ENCODE measurements around the gene AFAP1. TPM values are rescaled to one million over a fixed set of nuclear protein-coding genes. Genes with fewer than 3 reads are reported as not detected.
A peak's percentile ranks its signal among the peaks of the same experiment; 100 is the strongest.

Gene AFAP1
- total RNA-seq, 1 experiment from 2014 or later, result 22.6 TPM

DNA sequence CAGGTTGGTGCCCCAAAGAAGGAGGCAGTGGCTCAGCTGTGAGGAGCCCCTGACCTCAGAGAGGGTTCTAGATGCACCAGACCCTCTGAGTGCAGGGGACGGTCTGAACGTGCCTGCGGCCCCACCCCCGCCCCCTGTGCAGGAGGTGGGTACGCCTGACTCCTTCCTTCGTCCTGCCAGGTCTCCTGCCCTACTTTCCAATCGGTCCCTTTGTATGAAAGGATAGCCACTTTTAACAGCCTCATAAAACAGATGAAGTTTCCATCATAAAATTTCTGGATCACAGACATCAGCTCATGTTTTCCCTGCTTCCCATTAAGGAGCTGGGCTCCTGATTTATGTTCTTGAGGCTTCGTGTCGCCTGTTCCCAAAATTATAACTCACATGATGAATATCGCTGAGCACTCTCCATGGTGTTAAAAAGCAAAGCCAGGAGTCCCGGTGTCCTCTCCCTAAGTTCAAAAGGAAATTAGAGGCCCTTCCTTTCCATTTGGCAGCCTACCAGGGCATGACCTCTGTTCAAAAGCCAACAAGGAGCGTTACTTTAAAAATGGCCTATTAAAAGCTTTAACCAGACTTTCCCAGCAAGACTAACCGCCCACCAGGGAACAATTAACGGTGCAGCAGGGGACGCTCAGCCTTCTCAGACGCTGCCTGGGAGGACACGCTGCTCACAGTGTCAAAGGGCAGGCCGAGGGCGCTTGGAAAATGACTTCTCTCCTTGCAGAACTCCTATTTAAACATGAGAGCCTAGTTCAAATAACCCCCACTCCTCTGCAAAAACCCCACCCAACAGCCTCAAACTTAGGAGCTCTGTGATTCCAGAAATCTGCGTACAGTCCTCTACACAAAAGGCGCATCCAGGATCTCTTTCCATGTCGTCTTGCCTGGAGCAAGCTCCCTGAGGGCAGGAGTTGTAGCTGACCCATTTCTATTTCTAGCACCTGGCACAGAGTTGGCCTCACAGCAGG is 181.9 kb downstream of the AFAP1 start:
- DNase-seq (ENCODE audit: low read depth), result peak; percentile 14

GRCh38 chr4:7756561-7757355 is 182.9 kb downstream of the AFAP1 start:
- DNase-seq (ENCODE audit: low read depth), result peak; percentile 83

DNA sequence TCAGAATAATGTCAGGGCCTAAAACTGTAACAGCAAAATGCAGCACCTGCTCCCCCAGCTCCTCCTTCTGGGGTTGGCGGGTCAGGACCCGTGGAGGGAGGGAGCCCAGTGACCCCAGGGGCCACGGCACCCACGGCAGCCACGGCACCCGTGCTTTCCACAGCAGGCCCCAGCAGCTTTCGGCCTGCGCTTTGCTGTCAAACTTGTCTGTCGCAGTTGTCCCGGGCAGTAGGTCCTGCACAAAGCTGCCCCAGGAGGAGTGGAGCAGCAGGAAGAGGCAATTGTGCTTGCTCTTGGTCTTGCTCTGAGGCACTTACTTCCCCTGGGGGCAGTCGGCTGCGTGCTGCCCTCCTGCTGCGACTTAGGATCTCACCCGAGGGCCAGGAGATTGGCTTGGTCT is 183.6 kb downstream of the AFAP1 start:
- DNase-seq (ENCODE audit: low read depth), result no peak

GRCh38 chr4:7755561-7755960 is 184.1 kb downstream of the AFAP1 start:
- no peak for DNase-seq (ENCODE audit: low read depth)

DNA sequence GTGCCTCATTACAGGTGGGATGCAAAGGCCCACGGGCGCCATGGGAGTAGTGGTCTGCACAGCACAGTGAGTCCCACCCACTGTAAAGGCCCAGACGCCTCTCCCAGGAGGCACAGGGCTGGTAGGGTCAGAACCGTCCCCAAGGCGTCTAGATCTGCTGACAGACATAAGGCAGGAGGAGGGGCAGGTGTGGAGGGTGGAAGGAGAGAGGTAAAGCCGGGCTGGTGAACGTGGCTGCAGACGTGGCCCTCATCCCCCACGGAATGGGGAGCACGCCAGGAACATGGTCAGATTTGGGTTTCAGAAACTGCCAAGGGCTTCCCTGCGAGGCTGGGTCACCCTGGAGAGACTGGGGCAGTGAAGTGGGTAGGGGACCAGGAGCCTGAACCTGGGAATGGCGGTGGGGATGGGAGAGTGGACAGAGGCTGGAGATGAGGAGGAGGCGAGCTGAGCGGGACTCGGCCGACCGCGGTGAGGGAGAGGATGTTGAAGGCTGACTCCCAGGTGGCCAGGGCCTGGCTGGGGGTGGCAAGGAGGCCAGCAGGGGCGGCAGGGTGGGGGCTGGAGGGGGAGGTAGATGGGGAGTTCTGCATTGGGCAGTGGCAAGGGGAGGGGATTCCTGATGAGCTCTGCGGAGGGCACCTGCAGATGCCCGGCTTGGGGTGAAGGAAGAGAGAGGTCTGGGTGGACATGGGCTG is 184.9 kb downstream of the AFAP1 start:
- no peak for DNase-seq (ENCODE audit: low read depth)

DNA sequence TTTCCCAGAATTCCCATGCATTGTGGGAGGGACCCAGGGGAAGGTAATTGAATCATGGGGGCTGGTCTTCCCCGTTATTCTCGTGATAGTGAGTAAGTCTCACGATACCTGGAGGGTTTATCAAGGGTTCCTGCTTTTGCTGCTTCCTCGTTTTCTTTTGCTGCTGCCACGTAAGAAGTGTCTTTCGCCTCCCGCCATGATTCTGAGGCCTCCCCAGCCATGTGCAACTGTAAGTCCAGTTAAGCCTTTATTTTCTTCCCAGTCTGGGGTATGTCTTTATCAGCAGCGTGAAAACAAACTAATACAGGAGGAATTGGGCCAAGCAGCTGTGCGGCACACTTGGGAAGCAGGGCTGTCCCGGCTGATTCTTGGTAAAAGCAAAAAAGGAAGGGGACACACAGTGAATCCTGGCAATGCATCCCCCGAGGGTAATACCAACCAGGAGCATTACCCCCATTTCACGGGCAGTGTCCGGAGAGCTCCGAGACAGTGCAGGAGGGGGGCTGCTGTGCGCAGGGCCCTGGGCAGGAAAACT is 185.7 kb downstream of the AFAP1 start:
- DNase-seq (ENCODE audit: low read depth), result no peak

DNA sequence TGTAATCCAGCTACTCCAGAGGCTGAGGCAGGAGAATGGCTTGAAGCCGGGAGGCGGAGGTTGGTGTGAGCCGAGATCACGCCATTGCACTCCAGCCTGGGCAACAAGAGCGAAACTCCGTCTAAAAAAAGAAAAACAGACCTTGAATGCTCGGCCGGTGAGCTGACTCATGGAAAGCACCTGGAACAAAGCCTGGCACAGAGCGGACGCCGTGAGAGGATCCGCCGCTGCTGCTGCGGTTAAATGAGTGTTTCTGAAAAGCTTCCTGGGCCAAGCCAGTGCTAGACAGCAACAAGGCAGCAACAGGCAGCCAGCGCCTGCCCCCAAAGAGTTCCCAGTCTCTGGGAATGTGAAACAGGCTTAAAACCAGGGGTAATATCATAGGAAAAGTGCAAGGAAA is 186.4 kb downstream of the AFAP1 start:
- no peak for DNase-seq (ENCODE audit: low read depth)

DNA sequence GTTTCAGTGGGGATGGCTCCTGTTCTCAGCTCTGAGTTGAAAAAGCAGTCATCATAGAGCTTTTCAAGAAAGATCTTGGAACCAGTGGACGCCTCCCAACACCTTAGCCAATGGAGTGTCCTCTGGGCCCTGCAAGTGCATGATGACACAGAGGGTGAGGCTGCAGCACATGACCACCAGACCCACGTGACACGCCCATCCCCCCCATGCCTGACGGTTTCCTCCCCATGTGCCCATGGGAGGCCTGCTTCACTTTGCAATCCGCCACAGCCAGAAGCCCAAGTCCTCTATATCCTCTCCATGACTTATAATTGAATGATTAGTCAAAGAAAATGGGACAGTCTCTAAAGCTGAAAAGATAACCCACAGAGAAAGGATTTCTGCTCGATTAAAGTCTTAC is 187.0 kb downstream of the AFAP1 start:
- DNase-seq (ENCODE audit: low read depth), result no peak

GRCh38 chr4:7750972-7751371 is 188.7 kb downstream of the AFAP1 start:
- DNase-seq (ENCODE audit: low read depth), result no peak

GRCh38 chr4:7750523-7750922 is 189.1 kb downstream of the AFAP1 start:
- DNase-seq (ENCODE audit: low read depth), result no peak

DNA sequence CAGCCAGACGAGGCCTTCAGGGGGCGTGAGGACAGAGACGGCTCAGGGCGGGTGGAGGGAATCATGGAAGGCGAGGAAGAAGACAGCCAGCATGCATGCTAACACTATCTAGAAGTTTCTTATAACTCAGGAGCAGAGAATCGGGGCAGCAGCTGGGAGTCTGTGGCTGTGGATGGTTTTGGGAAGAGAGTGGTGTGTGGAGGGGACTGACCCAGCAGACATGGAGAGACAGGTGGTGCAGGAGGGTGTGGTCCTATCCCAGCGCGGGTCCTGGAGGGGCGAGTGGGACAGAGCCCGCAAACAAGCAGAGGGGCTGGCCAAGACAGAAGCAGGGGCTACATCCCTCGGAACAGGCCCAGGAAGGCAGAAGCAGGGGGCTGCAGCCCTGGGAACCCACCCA is 192.1 kb downstream of the AFAP1 start:
- DNase-seq (ENCODE audit: low read depth), result no peak

GRCh38 chr4:7747062-7747385 is 192.6 kb downstream of the AFAP1 start:
- no peak for DNase-seq (ENCODE audit: low read depth)

DNA sequence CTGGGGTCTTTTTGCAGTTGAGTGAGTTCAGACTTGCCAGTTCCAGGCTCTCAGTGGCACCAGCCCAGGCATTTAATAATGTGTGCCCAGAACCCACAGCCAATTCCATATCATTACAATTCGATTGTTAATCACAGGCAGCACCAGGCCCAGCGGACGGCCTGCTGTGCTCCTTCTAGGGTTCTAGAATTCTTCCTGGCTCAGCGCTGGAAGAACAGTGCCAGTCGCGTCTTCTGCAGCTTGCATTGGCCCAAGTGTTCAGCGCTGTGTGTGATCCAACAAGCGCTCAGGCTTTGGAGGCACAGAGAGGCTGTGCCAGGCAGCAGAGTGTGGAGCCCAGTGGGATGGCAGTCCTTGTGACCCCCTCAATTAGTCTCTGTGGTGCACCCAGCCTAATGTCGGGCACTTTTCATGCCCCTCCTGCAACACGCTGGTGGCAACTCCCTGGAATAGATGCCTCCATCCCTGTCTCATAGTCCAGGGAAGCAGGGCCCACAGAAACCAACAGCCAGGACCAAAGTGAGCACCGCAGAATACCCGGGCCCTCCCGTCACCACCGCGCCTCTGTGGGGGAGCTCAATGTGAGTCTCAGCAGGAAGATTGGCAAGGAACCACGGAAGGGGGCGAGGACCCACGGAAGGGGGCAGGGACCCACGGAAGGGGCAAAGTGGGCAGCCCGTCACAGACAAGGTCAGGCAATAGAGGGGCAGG is 193.2 kb downstream of the AFAP1 start:
- no peak for DNase-seq (ENCODE audit: low read depth)

- no peak for DNase-seq (ENCODE audit: low read depth)
Measured at GRCh38 chr4:7745301-7745885, 194.3 kb downstream of the AFAP1 start.

DNA sequence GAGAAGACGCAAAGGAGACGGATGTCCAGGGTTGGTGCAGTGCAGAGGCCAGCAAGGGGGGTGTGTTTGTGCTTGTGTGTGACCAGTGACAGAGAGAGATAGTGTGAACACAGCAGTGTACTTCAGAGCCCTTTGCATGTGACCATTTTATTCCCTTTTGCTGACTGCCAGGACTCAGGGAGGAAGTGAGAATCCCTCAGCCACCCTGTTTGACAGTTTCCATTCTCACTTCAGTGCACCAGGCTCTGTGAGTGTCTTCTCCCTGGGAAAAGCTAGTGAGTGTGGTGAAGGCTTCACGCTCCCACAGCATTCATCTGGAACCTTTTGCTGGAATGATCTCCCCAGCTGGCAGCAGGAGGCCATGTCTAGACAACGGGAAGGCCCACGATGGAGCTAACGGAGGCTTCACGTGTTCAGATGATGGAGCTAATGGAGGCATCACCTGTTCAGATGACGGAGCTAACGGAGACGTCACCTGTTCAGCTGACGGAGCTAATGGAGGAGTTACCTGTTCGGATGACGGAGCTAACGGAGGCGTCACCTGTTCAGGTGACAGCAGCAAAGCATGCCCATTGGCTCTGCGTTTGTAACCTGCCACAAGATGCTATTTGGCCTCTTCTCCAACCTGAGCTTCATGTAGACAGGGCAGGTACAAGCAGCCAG is 195.4 kb downstream of the AFAP1 start:
- DNase-seq (ENCODE audit: low read depth), result no peak

- DNase-seq (ENCODE audit: low read depth), result no peak
Measured at GRCh38 chr4:7742807-7743280, 196.8 kb downstream of the AFAP1 start.

DNA sequence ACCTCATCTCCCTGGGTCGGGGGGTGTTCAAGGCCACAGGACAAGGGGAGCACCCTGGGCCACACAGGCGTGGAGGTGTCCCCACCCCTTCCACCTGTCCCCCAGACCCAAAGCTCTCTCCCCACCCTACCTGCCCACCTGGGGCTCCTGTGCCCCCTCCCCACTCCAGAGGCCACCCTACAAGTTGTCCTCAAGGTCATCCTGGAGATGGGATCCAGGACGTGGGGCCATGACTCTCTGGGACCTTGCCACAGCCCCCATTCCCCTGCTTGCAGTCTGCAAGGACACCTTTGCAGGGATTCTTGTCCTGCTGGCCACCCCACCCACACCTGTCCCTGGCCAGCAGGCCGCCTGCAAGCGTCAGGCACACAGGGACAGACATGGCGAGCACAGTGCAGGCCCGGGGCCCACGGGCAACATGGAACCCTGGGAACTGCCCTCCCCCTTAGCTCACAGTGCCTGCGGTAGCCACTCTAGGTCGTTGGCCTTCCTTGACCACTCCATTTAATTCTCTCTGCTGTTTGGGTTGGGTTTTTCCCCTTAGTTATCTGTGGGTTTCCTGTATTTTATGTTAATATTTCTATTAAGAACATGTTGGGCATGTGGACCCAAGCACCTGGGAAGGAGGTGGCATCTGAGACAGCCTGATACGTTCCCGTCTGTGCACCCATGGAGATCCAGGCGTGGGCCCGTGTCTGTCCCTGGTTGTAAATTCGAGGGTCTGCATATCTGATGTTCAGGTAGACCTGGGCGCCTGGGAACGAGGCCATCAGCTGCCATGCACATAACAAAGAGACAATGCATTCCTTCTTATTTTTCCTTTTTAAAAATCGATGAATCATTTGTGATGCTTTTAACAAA is 197.5 kb downstream of the AFAP1 start:
- DNase-seq (ENCODE audit: low read depth), result no peak

DNA sequence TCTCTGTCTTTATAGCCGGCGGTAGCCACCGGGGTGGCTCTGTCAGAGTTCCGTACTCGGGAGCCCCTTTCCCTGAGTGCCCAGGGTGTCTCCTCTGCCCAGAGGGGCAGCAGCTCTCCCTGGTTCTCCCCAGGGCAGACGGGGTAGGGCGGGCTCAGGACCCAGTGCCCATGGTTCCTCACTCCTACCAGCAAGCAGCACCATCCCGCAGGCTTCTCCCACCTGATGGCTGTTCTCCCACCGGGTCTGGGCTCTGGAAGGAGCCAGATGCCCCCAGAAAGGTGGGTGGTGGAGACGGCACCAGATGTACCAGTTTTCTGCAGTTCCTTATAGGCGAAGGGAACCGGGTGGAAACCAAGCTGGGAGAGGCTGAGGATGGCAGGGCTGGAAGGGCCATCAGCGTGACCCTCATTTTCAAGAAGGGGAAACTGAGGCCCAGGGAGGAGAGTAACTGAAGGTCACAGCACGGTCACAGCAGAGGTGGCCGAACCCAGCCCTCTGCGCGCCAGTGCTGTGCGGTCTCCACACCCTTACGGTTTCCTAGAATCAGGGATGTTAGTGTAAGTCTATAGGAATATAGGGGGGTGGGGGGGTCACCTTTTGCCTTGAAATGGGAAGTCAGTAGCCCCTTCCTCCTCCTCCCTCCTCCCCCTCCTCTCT is 198.7 kb downstream of the AFAP1 start:
- no peak for DNase-seq (ENCODE audit: low read depth)
